ACC112 (cell line): Measurements from ENCODE around the gene MMP17.
"Not testable (repeated sequence)": the region's sequence is repeated elsewhere in the genome, so short reads cannot be mapped to it uniquely, and the experiment has no call there.

Experiments
- H2AFZ ChIP-seq: fragments of 200-600 bp; sonication (generic); one replicate; pipeline ENCODE4 v1.6.0; 2017; ENCODE audit warnings: antibody characterized with exemption, low read length; ENCODE audit not compliant: unreplicated experiment
- H3K27ac ChIP-seq: fragments of 200-600 bp; sonication (generic); 2 replicates; pipeline ENCODE4 v1.5.1; 2014; ENCODE audit warnings: low read depth, mild to moderate bottlenecking, antibody characterized with exemption, low read length, moderate library complexity
- H3K27me3 ChIP-seq: fragments of 200-600 bp; sonication (generic); 2 replicates; pipeline ENCODE4 v1.6.1; 2014; ENCODE audit warnings: mild to moderate bottlenecking, antibody characterized with exemption, low read length, moderate library complexity, mixed read lengths; ENCODE audit not compliant: insufficient read depth
- H3K36me3 ChIP-seq: fragments of 200-600 bp; sonication (generic); 2 replicates; pipeline ENCODE4 v1.6.1; 2016; ENCODE audit warnings: mild to moderate bottlenecking, antibody characterized with exemption, low read length, moderate library complexity, mixed read lengths; ENCODE audit not compliant: insufficient read depth
- H3K4me1 ChIP-seq: fragments of 200-600 bp; sonication (generic); one replicate; pipeline ENCODE4 v1.6.1; 2016; ENCODE audit warnings: low read length, mixed read lengths; ENCODE audit not compliant: insufficient read depth, unreplicated experiment, control insufficient read depth
- H3K4me3 ChIP-seq: fragments of 200-600 bp; sonication (generic); 2 replicates; pipeline ENCODE4 v1.5.1; 2014; ENCODE audit warnings: mild to moderate bottlenecking, low read depth, low read length
- H3K79me2 ChIP-seq: fragments of 200-600 bp; sonication (generic); one replicate; pipeline ENCODE4 v1.6.0; 2016; ENCODE audit warnings: low read length; ENCODE audit not compliant: control insufficient read depth, unreplicated experiment, insufficient read depth

MMP17 gene

DNA sequence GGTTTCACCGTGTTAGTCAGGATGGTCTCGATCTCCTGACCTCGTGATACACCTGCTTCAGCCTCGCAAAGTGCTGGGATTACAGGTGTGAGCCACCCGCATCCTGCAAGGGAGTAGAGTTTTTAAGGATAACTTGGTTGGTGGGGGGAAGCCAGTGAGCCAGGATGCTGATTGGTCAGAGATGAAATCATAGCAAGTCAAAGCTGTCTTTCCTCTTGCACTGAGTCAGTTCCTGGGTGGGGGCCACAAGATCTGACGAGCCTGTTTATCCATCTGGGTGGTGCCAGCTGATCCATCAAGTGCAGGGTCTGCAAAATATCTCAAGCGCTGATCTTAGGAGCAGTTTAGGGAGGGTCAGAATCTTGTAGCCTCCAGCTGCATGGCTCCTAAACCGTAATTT is 56.9 kb downstream of the MMP17 start:
- not testable (repeated sequence) for H3K27ac ChIP-seq, H3K4me3 ChIP-seq, H3K27me3 ChIP-seq, H2AFZ ChIP-seq, H3K36me3 ChIP-seq, H3K79me2 ChIP-seq, H3K4me1 ChIP-seq

DNA sequence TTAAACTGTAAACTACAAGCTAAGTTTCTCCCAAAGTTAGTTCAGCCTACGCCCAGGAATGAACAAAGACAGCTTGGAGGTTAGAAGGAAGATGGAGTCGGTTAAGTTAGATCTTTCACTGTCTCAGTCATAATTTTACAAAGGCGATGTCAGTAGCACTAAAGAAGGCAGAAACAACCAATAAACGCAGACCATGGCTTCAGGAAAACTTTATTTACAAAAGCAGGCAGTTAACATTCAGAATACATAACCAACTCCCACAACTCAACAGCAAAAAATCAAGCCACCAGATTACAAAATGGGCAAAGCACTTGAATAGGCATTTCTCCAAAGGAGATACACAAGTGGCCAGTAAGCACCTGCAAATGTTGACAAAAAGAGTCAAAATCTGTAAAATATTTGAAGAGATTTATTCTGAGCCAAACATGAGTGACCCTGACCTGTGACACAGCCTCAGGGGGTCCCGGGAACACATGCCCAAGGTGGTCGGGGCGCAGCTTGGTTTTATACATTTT is 57.4 kb downstream of the MMP17 start:
- H3K27ac ChIP-seq = no peak overlapping the region
- no peak overlapping the region for H2AFZ ChIP-seq
- no peaks in the 10 kb centered on the region for H3K27me3 ChIP-seq

DNA sequence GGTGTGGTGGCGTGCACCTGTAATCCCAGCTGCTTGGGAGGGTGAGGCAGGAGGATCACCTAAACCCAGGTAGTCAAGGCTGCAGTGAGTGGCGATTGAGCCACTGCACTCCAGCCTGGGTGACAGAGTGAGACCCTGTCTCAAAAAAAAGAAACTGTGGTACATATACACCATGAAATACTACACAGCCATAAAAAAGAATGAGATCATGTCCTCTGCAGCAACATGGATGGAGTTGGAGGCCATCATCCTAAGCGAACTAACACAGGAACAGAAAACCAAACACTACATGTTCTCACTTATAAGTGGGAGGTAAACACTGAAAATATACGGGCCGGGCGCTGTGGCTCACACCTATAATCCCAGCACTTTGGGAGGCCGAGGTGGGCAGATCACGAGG is 63.5 kb downstream of the MMP17 start:
- H3K36me3 ChIP-seq, H3K79me2 ChIP-seq, H3K27me3 ChIP-seq, H2AFZ ChIP-seq, H3K27ac ChIP-seq, H3K4me1 ChIP-seq, H3K4me3 ChIP-seq: not testable (repeated sequence)

More for the DNA sequence above, 57.4 kb downstream of the MMP17 start:
- Histone ChIP-seq H3K4me1 (no peaks in the 10 kb centered on the region), H3K4me3 (no peak overlapping the region), H3K36me3 (no peaks in the 10 kb centered on the region), H3K79me2 (no peaks in the 10 kb centered on the region)

- no peak overlapping the region for H3K27ac ChIP-seq
- H3K4me1 ChIP-seq = peaks cover 11% of the 10 kb centered on the region
- H3K4me3 ChIP-seq = no peak overlapping the region
- H3K79me2 ChIP-seq = peaks cover 9% of the 10 kb centered on the region
- no peaks in the 10 kb centered on the region for H3K27me3 ChIP-seq
- H2AFZ ChIP-seq = no peak overlapping the region
- no peaks in the 10 kb centered on the region for H3K36me3 ChIP-seq
These were observed 64.8 kb downstream of the MMP17 start for GRCh38 chr12:131892711-131893604.

- no peak overlapping the region for H3K27ac ChIP-seq
- no peak overlapping the region for H2AFZ ChIP-seq
These were observed 65.6 kb downstream of the MMP17 start for GRCh38 chr12:131893605-131894312.

DNA sequence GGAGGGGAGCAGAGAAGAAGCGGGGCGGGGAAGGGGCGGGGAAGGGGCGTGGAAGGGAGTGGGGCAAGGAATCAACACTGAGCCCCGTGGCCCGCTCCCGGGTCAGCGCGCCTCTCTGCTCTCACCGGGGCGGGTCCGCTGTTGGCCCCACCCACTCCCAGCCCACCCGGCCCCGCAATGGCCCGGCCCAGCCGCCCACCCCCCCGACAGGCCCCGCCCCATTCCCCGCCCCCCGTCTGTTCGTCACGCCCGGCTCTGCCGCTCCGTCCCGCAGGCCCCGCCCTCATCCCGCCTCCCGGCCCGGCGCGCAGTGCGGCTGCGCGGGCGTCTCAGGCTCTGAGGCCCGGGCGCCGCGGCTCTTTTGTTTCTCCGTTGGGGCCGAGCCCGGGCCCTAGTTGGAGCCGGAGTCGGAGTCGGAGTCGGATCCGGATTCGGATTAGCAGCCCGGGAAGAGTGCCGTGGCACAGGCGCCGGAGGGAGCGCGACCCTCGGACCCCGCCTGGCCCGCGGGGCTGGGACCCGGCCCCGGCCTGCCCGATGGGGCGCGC is 66.2 kb downstream of the MMP17 start, which contains the start of gene ULK1:
Gene ULK1 (plus strand): TSS at position 310 of the 548 bp plus-strand sequence. CDS start 380 bp downstream, outside the sequence.
- Histone ChIP-seq H3K27ac (0 out of 2 replicates have a peak within 1 kb of the TSS, but pooled peaks have one; percentile 88), H3K4me3 (peak within 1 kb of the TSS; percentile 77), H2AFZ (no peak within 1 kb of the TSS), H3K36me3 (no peaks in the 10 kb centered on the region), H3K27me3 (no peaks in the 10 kb centered on the region), H3K4me1 (peaks cover 11% of the 10 kb centered on the region), H3K79me2 (peaks cover 9% of the 10 kb centered on the region)

More at GRCh38 chr12:131893605-131894312, 65.6 kb downstream of the MMP17 start:
- no peaks in the 10 kb centered on the region for H3K36me3 ChIP-seq
- peaks cover 9% of the 10 kb centered on the region for H3K79me2 ChIP-seq
- peaks cover 11% of the 10 kb centered on the region for H3K4me1 ChIP-seq
- no peak overlapping the region for H3K4me3 ChIP-seq
- no peaks in the 10 kb centered on the region for H3K27me3 ChIP-seq

DNA sequence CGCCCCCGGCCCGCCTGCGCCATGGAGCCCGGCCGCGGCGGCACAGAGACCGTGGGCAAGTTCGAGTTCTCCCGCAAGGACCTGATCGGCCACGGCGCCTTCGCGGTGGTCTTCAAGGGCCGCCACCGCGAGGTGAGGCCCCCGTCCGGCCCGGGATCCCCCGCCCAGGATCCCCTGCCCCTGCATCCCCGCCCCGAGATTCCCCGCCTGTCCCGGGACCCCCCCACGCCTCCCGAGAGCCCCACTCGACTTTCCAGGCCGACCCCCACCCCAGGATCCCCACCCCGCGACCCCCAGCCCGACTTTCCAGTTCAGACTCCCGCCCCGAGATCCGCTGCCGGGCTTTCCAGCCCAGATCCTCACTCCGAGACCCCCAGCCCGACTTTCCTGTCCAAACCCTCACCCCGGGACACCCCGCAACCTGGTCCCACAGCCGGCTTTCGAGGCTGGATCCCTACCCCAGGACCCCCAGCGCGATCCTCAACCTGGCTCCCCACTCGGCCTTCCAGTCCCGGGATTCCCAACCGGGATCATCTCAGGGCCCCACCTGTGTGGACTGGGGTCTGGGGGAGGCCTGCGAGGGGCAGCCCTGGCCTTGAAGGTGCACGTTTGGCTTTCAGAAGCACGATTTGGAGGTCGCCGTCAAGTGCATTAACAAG is 66.9 kb downstream of the MMP17 start:
- H3K79me2 ChIP-seq = peaks cover 9% of the 10 kb centered on the region
- H3K36me3 ChIP-seq = no peaks in the 10 kb centered on the region
- 0 out of 2 replicates have a peak overlapping the region, but pooled peaks have one; percentile 88 for H3K27ac ChIP-seq
- peak overlapping the region; percentile 77 for H3K4me3 ChIP-seq
- H2AFZ ChIP-seq = no peak overlapping the region
- no peaks in the 10 kb centered on the region for H3K27me3 ChIP-seq
- peaks cover 11% of the 10 kb centered on the region for H3K4me1 ChIP-seq

DNA sequence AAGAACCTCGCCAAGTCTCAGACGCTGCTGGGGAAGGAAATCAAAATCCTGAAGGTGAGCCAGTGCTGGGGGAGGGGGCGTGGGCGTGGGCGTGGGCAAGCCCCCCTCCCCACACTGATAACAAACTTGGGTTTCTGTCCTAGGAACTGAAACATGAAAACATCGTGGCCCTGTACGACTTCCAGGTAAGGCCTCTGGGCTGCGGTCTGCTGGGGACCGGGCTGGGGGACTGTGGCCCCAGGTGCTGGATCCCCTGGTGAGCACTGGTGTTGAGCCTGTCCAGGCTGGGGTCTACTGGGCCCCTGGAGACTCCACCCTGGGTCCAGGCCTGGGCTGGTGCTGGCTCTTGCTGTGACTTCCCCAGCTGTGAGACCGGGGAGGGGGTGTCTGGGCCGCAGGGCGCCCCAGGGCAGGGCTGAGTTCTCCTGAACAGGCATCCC is 67.5 kb downstream of the MMP17 start:
- Histone ChIP-seq H3K4me3 (peak overlapping the region; percentile 77), H3K27me3 (no peaks in the 10 kb centered on the region), H3K36me3 (no peaks in the 10 kb centered on the region), H3K79me2 (peaks cover 9% of the 10 kb centered on the region), H3K27ac (peak overlapping the region; percentile 88; the same call in 1 of the 2 replicates), H2AFZ (no peak overlapping the region), H3K4me1 (peaks cover 11% of the 10 kb centered on the region)

DNA sequence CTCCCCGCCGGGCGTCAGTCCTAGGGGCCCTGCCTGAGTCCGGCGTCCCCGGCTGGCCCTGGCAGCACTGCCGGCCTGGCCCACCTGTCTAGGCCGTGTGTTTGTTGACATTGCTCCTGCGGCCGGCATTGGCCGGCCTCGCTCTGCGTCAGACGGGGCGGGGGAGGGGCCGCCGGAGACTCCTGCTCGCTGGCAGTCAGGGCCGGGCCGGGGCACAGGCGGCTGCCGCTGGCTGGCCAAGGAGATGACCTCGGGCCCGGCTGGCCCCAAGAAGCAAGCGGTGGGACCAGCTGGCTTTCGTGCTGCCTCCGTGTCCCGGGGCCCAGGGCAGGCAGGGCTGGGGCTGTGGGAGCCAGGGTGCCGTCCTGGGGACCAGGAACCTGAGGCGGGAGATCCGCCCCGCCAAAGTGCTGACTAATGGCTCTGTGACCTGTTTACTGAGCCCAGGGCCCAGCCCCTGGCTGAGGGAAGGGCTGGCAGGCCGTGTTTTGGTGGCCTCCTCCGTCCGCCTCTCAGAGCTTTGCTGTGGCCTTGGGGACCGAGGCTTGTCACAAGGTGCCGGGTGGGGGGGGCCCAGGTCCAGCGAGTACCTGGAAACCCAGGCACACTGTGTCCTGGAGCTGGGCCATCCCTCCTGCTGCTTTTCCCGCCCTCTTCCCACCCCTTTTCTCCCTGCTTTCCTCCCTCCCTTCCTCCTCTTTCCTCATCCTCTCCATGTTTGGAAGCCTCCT is 68.1 kb downstream of the MMP17 start:
- Histone ChIP-seq H2AFZ (peak overlapping the region; percentile 19), H3K79me2 (peaks cover 9% of the 10 kb centered on the region), H3K4me1 (peaks cover 11% of the 10 kb centered on the region), H3K4me3 (peak overlapping the region; percentile 77), H3K36me3 (no peaks in the 10 kb centered on the region), H3K27ac (peak overlapping the region; percentile 88), H3K27me3 (no peaks in the 10 kb centered on the region)
